Endothelial cell of umbilical vein (primary cell): ENCODE results near the gene TFAP2A. TPM values are rescaled to one million over a fixed set of nuclear protein-coding genes. Genes with fewer than 3 reads are reported as not detected.

Source experiments
- BruUV-seq: library from RNA; stranded (reverse); fragments of 400-500 nt; replicated peaks from 2 replicates; lab custom pipeline; 2021; lab: Mats Ljungman, UMichigan
- CTCF ChIA-PET: fragments of 300-600, 350-600 bp; sonication (Branson Sonifier 250); formaldehyde crosslinking; loops from one replicate; lab custom pipeline; 2021; ENCODE audit warnings: antibody characterized with exemption, inconsistent platforms; lab: Charles Lee
- POLR2A ChIA-PET: fragments of 300-600, 350-600 bp; sonication (Branson Sonifier 250); formaldehyde crosslinking; loops from one replicate; lab custom pipeline; 2021; ENCODE audit warnings: antibody characterized with exemption, inconsistent platforms; lab: Charles Lee
- DNase-seq: peaks from one replicate; pipeline ENCODE4 v3.0.0-alpha.2; 2011; ENCODE audit warnings: low read depth, low spot score
- FAIRE-seq: peaks from 2 replicates; lab custom pipeline; 2011; peaks lifted over from hg19 to GRCh38; lab: Jason Lieb, UNC
- H2AFZ ChIP-seq: 2 replicates; pipeline ENCODE4 v1.6.0; 2012; ENCODE audit warnings: low read depth, low read length, control low read depth, inconsistent platforms
- H3K27ac ChIP-seq: 2 replicates; pipeline ENCODE4 v1.5.1; 2011; ENCODE audit warnings: low read depth, mild to moderate bottlenecking, control low read depth, low read length, moderate library complexity; ENCODE audit not compliant: insufficient read depth
- H3K27me3 ChIP-seq, 2 experiments: 2 replicates each; pipeline versions ENCODE4 v1.6.0 to v1.6.1; 2011; ENCODE audit warnings: low read length in 2 of 2, mixed read lengths in 1 of 2; ENCODE audit not compliant: control insufficient read depth in 2 of 2, insufficient read depth in 2 of 2
- H3K36me3 ChIP-seq, 2 experiments: 2 replicates in 1 of 2; 3 replicates in 1 of 2; pipeline ENCODE4 v1.5.1; 2011; ENCODE audit warnings: low read length in 2 of 2, mild to moderate bottlenecking in 1 of 2, moderate library complexity in 1 of 2; ENCODE audit not compliant: control insufficient read depth in 2 of 2, insufficient read depth in 2 of 2; ENCODE audit errors: extremely low read depth in 1 of 2
- H3K4me1 ChIP-seq: 3 replicates; pipeline ENCODE4 v1.5.1; 2011; ENCODE audit warnings: mild to moderate bottlenecking, low read length; ENCODE audit not compliant: control insufficient read depth, insufficient read depth; ENCODE audit errors: extremely low read depth
- H3K4me2 ChIP-seq: 2 replicates; pipeline ENCODE4 v1.6.1; 2011; ENCODE audit warnings: low read length, control low read depth, mixed read lengths; ENCODE audit not compliant: insufficient read depth
- H3K4me3 ChIP-seq, 3 experiments: fragments of 200-600 bp in 1 of 3; sonication (generic), shearing (Covaris generic) in 1 of 3; replicated peaks in 1 of 3; 2 replicates each; pipeline ENCODE4 v1.5.1; 2011 to 2016; ENCODE audit warnings: control low read depth in 3 of 3, low read length in 3 of 3, mild to moderate bottlenecking in 2 of 3, inconsistent platforms in 1 of 3, low read depth in 1 of 3, moderate library complexity in 1 of 3; ENCODE audit not compliant: insufficient read depth in 1 of 3
- H3K79me2 ChIP-seq: 2 replicates; pipeline ENCODE4 v1.6.0; 2012; ENCODE audit warnings: low read length, inconsistent platforms; ENCODE audit not compliant: control insufficient read depth, insufficient read depth
- H3K9ac ChIP-seq: replicated peaks from 2 replicates; pipeline ENCODE3; 2011; ENCODE audit warnings: low read length, control low read depth; ENCODE audit not compliant: insufficient read depth; ENCODE audit errors: extremely low read depth
- H3K9me1 ChIP-seq: replicated peaks from 3 replicates; pipeline ENCODE4 v1.6.0; 2011; ENCODE audit warnings: mild to moderate bottlenecking, low read length; ENCODE audit not compliant: control insufficient read depth, insufficient read depth; ENCODE audit errors: extremely low read depth
- H3K9me3 ChIP-seq: replicated peaks from 2 replicates; pipeline ENCODE4 v1.5.1; 2012; ENCODE audit warnings: low read length, inconsistent platforms; ENCODE audit not compliant: control insufficient read depth, insufficient read depth
- H4K20me1 ChIP-seq: replicated peaks from 2 replicates; pipeline ENCODE3; 2011; ENCODE audit warnings: mild to moderate bottlenecking, low read length; ENCODE audit not compliant: control insufficient read depth, insufficient read depth; ENCODE audit errors: extremely low read depth
- CTCF ChIP-seq, 2 donors: IDR thresholded peaks; 1 replicate in 1 of 2; 2 replicates in 1 of 2; pipeline ENCODE4 v1.5.1; 2011; ENCODE audit warnings: low read length in 2 of 2, mild to moderate bottlenecking in 2 of 2, moderate library complexity in 2 of 2, control low read depth in 1 of 2, inconsistent platforms in 1 of 2, low read depth in 1 of 2; ENCODE audit not compliant: insufficient read depth in 1 of 2; ENCODE audit errors: extremely low read depth in 1 of 2
- EZH2 ChIP-seq: IDR thresholded peaks from 2 replicates; pipeline ENCODE4 v1.6.1; 2012; ENCODE audit warnings: borderline replicate concordance, low read depth, mild to moderate bottlenecking, moderate library complexity, low read length, inconsistent platforms; ENCODE audit not compliant: severe bottlenecking
- MYC ChIP-seq: IDR thresholded peaks from one replicate; pipeline ENCODE4 v1.6.1; 2011; ENCODE audit warnings: mild to moderate bottlenecking, low read depth, low read length
- POLR2A ChIP-seq: IDR thresholded peaks from 2 replicates; pipeline ENCODE4 v1.6.1; 2012; ENCODE audit warnings: low read depth, mild to moderate bottlenecking, control low read depth, low read length
- POLR2AphosphoS5 ChIP-seq: IDR thresholded peaks from 2 replicates; pipeline ENCODE4 v1.6.1; 2012; ENCODE audit warnings: low read depth, mild to moderate bottlenecking, control low read depth, low read length, moderate library complexity; ENCODE audit not compliant: insufficient read depth
- dilution Hi-C: fragments of 300-500 bp; cut with MboI; formaldehyde crosslinking; loops from one replicate; pipeline ENCODE4 v1.15.0; 2019; ENCODE audit warnings: low sequenced_read_pairs; ENCODE audit not compliant: extremely low pct_ligation_motif_present
- intact Hi-C: fragments of 100-400 bp; cut with micrococcal nuclease; formaldehyde crosslinking; loops from one replicate; pipeline ENCODE4 v1.10.0; 2022
- polyA plus RNA-seq, 4 experiments: library from polyadenylated mRNA; depleted of rRNA in 3 of 4; stranded (reverse) in 3 of 4; unstranded in 1 of 4; fragments of >200 nt; gene quantifications; 2 replicates each; pipeline versions ENCODE4 v1.2.1 to v1.2.3, GENCODE V29; 2011 to 2012; ENCODE audit warnings: missing spikeins in 1 of 4
- total RNA-seq: library from RNA; stranded (reverse); gene quantifications from 2 replicates; pipeline ENCODE4 v1.2.3, GENCODE V29; 2021

TFAP2A gene
- total and polyA plus RNA-seq, 2 donors (not counting 3 experiments of a cell fraction or from before 2014, with no cell fraction given): 0.06 TPM; not detected in 1

GRCh38 chr6:10382728-10383330 is 32.0 kb downstream of the TFAP2A start:
- intact Hi-C loops: no loop called here
- TF ChIP-seq MYC (no peak), POLR2A (no peak), POLR2AphosphoS5 (no peak)
- DNase-seq (no peak), FAIRE-seq (no peak)
- Histone ChIP-seq H3K4me3 (no peak overlapping the region), H3K9ac (no peak overlapping the region), H3K9me1 (no peaks in the 10 kb centered on the region), H3K9me3 (no peaks in the 10 kb centered on the region), H4K20me1 (no peaks in the 10 kb centered on the region), H3K79me2 (no peaks in the 10 kb centered on the region), H3K4me1 (no peaks in the 10 kb centered on the region), H3K27ac (no peak overlapping the region), H3K27me3 (peaks cover 67 to 73% of the 10 kb centered on the region in 2 experiments), H3K36me3 (no peaks in the 10 kb centered on the region), H3K4me2 (no peak overlapping the region), H2AFZ (no peak overlapping the region)
- CTCF ChIA-PET: no interaction called here
- POLR2A ChIA-PET: no interaction called here
- dilution Hi-C loops: no loop called here
- BruUV-seq: no TSS peak

GRCh38 chr6:10382322-10382721 is 32.6 kb downstream of the TFAP2A start:
- Histone ChIP-seq H4K20me1 (no peaks in the 10 kb centered on the region), H2AFZ (no peak overlapping the region), H3K9me3 (no peaks in the 10 kb centered on the region), H3K4me1 (no peaks in the 10 kb centered on the region), H3K27me3 (peaks cover 62 to 69% of the 10 kb centered on the region in 2 experiments), H3K79me2 (no peaks in the 10 kb centered on the region), H3K36me3 (no peaks in the 10 kb centered on the region), H3K27ac (no peak overlapping the region), H3K4me3 (no peak overlapping the region), H3K9me1 (no peaks in the 10 kb centered on the region), H3K9ac (no peak overlapping the region), H3K4me2 (no peak overlapping the region)
- ChIA-PET POLR2A (no interaction called here), CTCF (no interaction called here)
- TF ChIP-seq CTCF (IDR thresholded peaks at IDR 0.05; ENCODE audit: extremely low read depth in 1 of 2, insufficient read depth in 1 of 2, low read depth in 1 of 2, low read length in 2 of 2): no peak
- TF ChIP-seq MYC: no peak
- TF ChIP-seq EZH2: peak; percentile 60
- dilution Hi-C loops: no loop called here
- no TSS peak for BruUV-seq
- no peak for FAIRE-seq
- intact Hi-C loops: no loop called here
- DNase-seq: no peak
